Stimulated activated CD4-positive, alpha-beta T cell treated with anti-CD3 and anti-CD28 coated beads, Interleukin-1b, Interleukin-23, amount 100 ng/mL, for 24 hours (primary cell): ENCODE data around the gene OR10A7.
"Not testable (repeated sequence)": the region's sequence is repeated elsewhere in the genome, so short reads cannot be mapped to it uniquely, and the experiment has no call there.

Experiments used
- DNase-seq, 4 experiments: peaks; one replicate each; pipeline ENCODE4 v3.0.0-alpha.2; 2020; ENCODE audit warnings: low read depth in 4 of 4, low spot score in 1 of 4

Gene OR10A7

DNA sequence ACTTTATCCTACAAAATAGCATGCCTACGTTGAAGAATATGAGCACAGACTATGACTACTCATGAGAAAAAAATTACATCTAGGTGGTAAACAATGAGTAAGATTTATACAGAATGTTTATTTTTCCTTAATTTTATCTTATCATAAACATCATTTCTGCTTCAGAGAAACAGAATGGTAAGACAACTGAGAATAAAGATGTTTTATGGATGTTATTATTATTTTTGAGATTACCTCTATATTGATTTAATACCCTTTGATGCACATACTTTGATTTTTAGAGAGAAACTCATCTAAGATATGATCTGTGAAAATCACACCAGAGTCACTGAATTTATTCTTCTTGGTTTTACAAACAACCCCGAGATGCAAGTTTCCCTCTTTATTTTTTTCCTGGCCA lies at the start of gene OR10A7:
Gene OR10A7, plus strand, starts transcription at position 301 of the 400 bp plus-strand sequence. Its CDS starts 0 bp downstream, at position 301.
- no peak for DNase-seq

GRCh38 chr12:55171445-55171844 lies 49.4 kb upstream of the OR10A7 start:
- no peak for DNase-seq

GRCh38 chr12:55171846-55172245 lies 49.0 kb upstream of the OR10A7 start:
- not testable (repeated sequence) for DNase-seq

DNA sequence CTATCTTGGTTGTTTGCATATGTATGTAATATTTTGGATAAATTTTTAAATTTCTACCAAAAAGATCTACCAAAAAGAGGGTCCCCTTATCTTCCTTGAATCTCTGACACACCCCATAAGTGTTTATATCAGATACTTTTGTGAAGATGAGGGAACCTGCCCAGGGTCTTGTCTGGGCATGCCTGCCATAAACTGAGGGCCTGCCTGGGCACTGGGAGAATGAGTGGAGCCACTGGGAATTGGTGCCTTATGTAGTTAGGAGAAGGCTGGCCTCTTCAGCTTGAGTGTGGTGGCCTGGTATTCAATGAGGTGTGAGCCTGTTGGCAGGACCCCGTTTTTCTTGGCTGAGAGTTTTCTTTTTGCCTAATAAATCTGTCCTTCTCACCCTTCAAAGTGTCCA lies 48.1 kb upstream of the OR10A7 start:
- no peak for DNase-seq

DNA sequence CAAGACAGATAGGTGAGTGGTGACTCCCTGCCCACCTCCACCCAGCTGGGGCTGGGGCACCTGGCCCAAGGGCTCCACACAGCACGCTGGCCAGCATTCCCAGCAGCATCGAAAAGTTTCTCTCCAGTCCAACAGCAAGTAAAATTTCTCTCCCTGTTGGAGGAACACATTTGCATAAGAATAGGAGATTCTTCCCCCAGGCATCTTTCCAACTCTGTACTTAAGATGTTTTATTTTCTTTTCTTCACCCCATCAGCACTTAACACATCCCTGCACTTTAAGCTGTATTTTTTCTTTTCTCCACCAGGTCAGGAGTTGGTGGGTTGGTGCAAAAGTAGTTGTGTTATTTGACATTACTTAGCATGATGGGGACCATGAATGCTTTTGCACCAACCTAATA lies 47.4 kb upstream of the OR10A7 start:
- DNase-seq: no peak

GRCh38 chr12:55188573-55188972 lies 32.3 kb upstream of the OR10A7 start:
- no peak for DNase-seq

DNA sequence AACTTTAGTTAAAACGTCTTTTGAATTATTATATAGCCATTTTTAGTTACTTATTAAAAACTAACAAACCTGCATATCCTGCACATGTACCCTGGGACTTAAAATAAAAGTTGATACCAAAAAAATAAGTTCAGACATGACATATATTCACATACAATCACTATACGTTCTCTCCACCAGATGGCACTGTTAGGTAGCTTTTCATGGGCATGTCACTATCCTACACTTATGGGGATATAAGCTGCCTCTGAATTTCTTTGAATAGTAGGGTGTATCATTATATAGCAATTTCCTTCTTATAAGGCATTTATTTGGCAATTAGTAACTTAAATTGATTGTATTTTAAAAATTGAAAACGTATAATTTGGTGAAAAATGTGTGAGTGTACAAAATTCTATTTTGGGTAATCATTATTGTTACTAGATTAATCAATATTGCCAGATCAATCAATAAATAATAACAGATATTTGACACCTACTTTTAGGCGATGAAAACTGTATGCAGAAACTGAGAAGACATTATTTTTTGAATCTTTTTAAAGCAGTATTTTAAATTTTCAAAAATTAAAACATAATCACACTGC lies 31.8 kb upstream of the OR10A7 start:
- DNase-seq: peak in 3 of 4 experiments; percentile 15 to 56 (median 20)

DNA sequence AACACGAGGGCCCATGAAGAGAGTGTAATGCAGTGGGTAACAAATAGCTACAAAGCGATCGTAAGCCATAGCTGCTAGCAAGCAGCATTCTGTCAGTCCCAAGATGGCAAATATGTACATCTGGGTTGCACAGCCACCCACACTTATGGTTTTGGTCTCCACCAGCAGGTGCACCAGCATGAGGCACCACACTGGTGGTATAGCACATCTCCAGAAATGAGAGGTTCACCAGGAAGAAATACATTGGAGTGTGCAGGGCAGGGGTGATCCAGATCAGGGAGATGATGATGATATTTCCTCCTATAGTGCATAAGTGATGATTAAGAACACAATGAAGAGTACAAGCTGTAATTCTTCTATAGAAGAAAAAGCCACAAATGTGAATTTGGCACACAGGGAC lies 26.4 kb upstream of the OR10A7 start:
- no peak for DNase-seq

- DNase-seq: no peak
These were observed 5.7 kb downstream of the OR10A7 start for GRCh38 chr12:55226523-55226922.

DNA sequence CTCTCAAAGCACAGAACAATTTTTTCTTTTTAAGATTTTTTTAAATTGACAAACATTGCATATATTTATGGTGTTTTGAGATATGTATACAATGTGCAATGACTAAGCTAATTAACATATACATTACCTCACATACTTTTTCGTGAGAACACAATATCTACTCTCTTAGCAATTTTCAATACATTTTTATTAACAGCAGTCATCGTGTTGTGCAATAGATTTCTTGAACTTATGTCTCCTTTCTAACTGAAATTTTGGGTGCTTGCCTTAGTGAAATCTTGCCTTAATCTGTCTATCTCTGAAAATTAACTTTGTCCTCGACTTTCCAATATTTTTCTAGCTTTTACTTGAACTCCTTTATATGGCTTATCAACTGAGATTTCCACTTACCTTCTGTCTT lies 6.8 kb downstream of the OR10A7 start:
- DNase-seq: no peak

GRCh38 chr12:55244309-55244708 lies 23.5 kb downstream of the OR10A7 start, which contains the start of gene OR6C74:
Gene OR6C74 (plus strand): TSS chr12:55244609. CDS start chr12:55247288, 2,679 bp downstream.
- no peak for DNase-seq

GRCh38 chr12:55246159-55246558 lies 25.3 kb downstream of the OR10A7 start:
- DNase-seq: no peak

GRCh38 chr12:55250944-55251343 lies 30.1 kb downstream of the OR10A7 start:
- DNase-seq: no peak

DNA sequence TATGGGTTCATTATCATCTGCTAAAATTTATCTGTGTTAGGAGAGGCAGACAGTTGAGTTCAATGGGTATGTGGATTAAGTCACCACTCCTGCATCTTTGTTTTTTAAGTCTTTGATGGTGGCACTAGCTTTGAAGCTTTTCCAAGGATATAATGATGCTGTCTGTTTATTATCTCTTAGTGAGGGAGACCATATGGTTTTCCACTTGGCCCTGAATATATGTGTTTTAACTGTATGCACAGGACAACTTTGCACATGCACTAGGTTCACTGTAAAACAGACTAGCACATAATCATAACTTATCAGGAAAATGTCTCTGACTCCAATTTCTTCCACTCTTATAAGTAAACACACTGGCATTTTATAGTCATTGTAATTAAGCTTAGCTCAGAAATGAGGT lies 32.5 kb downstream of the OR10A7 start:
- DNase-seq: no peak

DNA sequence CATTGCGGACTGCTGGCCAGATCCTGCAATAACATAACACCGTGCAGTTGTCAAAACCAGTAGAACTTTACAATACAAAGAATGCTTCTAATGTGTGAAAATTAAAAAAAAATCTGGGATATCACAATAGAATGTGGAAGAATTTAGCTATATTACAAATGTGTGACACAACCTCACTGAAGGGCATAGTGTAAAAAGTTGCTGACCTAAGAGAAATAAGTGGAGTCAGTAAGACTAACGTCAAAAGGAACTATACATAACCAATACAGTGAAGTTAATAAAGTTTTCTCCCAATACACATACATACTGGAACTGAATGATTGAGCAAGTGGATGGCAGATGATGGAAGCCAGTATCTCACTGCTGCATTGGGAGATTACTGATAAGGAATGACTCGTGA lies 36.0 kb downstream of the OR10A7 start:
- no peak for DNase-seq

GRCh38 chr12:55258303-55258702 lies 37.5 kb downstream of the OR10A7 start:
- no peak for DNase-seq
